Tibial nerve (tissue), 4 donors: ENCODE results near the gene NCK1. TPM values are rescaled to one million over a fixed set of nuclear protein-coding genes. Genes with fewer than 3 reads are reported as not detected.

Source experiments
- DNase-seq, 2 donors: peaks; one replicate each; pipeline ENCODE4 v3.0.0-alpha.2; 2019; ENCODE audit warnings: low spot score in 2 of 2
- H3K27ac ChIP-seq, 4 donors: fragments of 200-600 bp; sonication (generic) in 3 of 4; one replicate each; pipeline ENCODE4 v1.5.1; 2017 to 2019; ENCODE audit warnings: mild to moderate bottlenecking in 1 of 4
- H3K27me3 ChIP-seq, 2 donors: fragments of 200-600 bp; sonication (generic) in 1 of 2; one replicate each; pipeline versions ENCODE4 v1.5.1 to v1.6.0; 2017 to 2019
- H3K36me3 ChIP-seq, 3 donors: fragments of 200-600 bp; sonication (generic); one replicate each; pipeline ENCODE4 v1.5.1; 2018 to 2019
- H3K4me1 ChIP-seq, 4 donors: fragments of 200-600 bp; sonication (generic) in 3 of 4; one replicate each; pipeline ENCODE4 v1.5.1; 2017 to 2019
- H3K4me3 ChIP-seq, 4 donors: fragments of 200-600 bp; sonication (generic) in 3 of 4; one replicate each; pipeline ENCODE4 v1.5.1; 2017 to 2019; ENCODE audit warnings: mild to moderate bottlenecking in 1 of 4, moderate library complexity in 1 of 4
- H3K9me3 ChIP-seq, 4 donors: fragments of 200-600 bp; sonication (generic) in 3 of 4; one replicate each; pipeline ENCODE4 v1.5.1; 2017 to 2019
- CTCF ChIP-seq, 5 experiments: fragments of 200-600 bp in 3 of 5; fragments of 450-650 bp in 2 of 5; sonication (generic) in 3 of 5; IDR thresholded peaks; one replicate each; pipeline ENCODE4 v1.5.1; 2016 to 2019; ENCODE audit warnings: antibody characterized with exemption in 5 of 5, mild to moderate bottlenecking in 3 of 5, moderate library complexity in 2 of 5
- EP300 ChIP-seq, 2 donors: sonication (generic); formaldehyde crosslinking; IDR thresholded peaks; one replicate each; pipeline ENCODE4 v1.6.1; 2017; ENCODE audit warnings: antibody characterized with exemption in 2 of 2, mild to moderate bottlenecking in 1 of 2
- POLR2A ChIP-seq, 2 donors: fragments of 450-650 bp; IDR thresholded peaks; one replicate each; pipeline ENCODE4 v1.6.1; 2017; ENCODE audit warnings: antibody characterized with exemption in 2 of 2, mild to moderate bottlenecking in 2 of 2, moderate library complexity in 2 of 2
- WGBS, 2 donors: methylation state at CpG; one replicate each; pipeline ENCODE4 v1.1.5; 2018; 5-methylcytosine and 5-hydroxymethylcytosine counted together
- total RNA-seq, 4 donors: library from RNA; depleted of rRNA; stranded (reverse); fragments of >200 nt; gene quantifications; one replicate each; pipeline ENCODE4 v1.1.0, GENCODE V29; 2016

NCK1 gene
- total RNA-seq, 4 donors from 2014 or later, result 34.8 to 100 (median 42.2) TPM

GRCh38 chr3:136819731-136820679 is 42.0 kb upstream of the NCK1 start:
- WGBS, 2 donors, result 11% methylated on average over 29 to 37 of the region's 51 CpGs
- Histone ChIP-seq H3K9me3 (peaks cover 0 to 11% (median 3%) of the 10 kb centered on the region in 4 donors), H3K4me3 (peak overlapping the region; percentile 63 to 94 (median 77)), H3K36me3 (no peaks in the 10 kb centered on the region), H3K27me3 (peaks cover 0 to 6% of the 10 kb centered on the region in 2 donors), H3K4me1 (peaks cover 0 to 33% (median 14%) of the 10 kb centered on the region in 4 donors), H3K27ac (peak overlapping the region in 3 of 4 donors; percentile 9 to 90 (median 89))
- DNase-seq, result peak; percentile 18 to 23
- TF ChIP-seq CTCF (IDR thresholded peaks at IDR 0.05) (no peak), POLR2A (IDR thresholded peaks at IDR 0.05) (no peak), EP300 (IDR thresholded peaks at IDR 0.05) (peak in 1 of 2 donors; percentile 14)

GRCh38 chr3:136831461-136831860 is 30.5 kb upstream of the NCK1 start:
- no peak for DNase-seq
- WGBS, 2 donors, result 71 to 78% methylated on average over 1 of the region's 1 CpG
- H3K36me3 ChIP-seq, result no peaks in the 10 kb centered on the region
- no peak overlapping the region for H3K27ac ChIP-seq
- H3K4me3 ChIP-seq, result no peak overlapping the region
- H3K27me3 ChIP-seq, result no peaks in the 10 kb centered on the region
- TF ChIP-seq POLR2A (IDR thresholded peaks at IDR 0.05) (no peak), CTCF (IDR thresholded peaks at IDR 0.05) (no peak), EP300 (IDR thresholded peaks at IDR 0.05) (no peak)
- peaks cover 0 to 15% (median 0%) of the 10 kb centered on the region in 4 donors for H3K9me3 ChIP-seq
- peaks cover 0 to 10% (median 0%) of the 10 kb centered on the region in 4 donors for H3K4me1 ChIP-seq

- 87 to 92% methylated on average over 1 of the region's 1 CpG for WGBS, 2 donors
- H3K27ac ChIP-seq, result no peak overlapping the region
- H3K4me3 ChIP-seq, result no peak overlapping the region
- H3K4me1 ChIP-seq, result peaks cover 0 to 14% (median 0%) of the 10 kb centered on the region in 4 donors
- TF ChIP-seq CTCF (IDR thresholded peaks at IDR 0.05), result no peak
- no peak for TF ChIP-seq EP300 (IDR thresholded peaks at IDR 0.05)
- no peak for TF ChIP-seq POLR2A (IDR thresholded peaks at IDR 0.05)
- no peaks in the 10 kb centered on the region for H3K27me3 ChIP-seq
- H3K9me3 ChIP-seq, result no peaks in the 10 kb centered on the region
- DNase-seq, result no peak
- H3K36me3 ChIP-seq, result no peaks in the 10 kb centered on the region
Observed at GRCh38 chr3:136835089-136835812, 26.8 kb upstream of the NCK1 start.

GRCh38 chr3:136835813-136836510 is 26.0 kb upstream of the NCK1 start:
- TF ChIP-seq POLR2A (IDR thresholded peaks at IDR 0.05) (no peak), CTCF (IDR thresholded peaks at IDR 0.05) (no peak), EP300 (IDR thresholded peaks at IDR 0.05) (no peak)
- Histone ChIP-seq H3K36me3 (no peaks in the 10 kb centered on the region), H3K4me1 (peaks cover 0 to 14% (median 0%) of the 10 kb centered on the region in 4 donors), H3K4me3 (no peak overlapping the region), H3K9me3 (no peaks in the 10 kb centered on the region), H3K27me3 (no peaks in the 10 kb centered on the region), H3K27ac (no peak overlapping the region)
- no peak for DNase-seq
- 34 to 37% methylated on average over 2 of the region's 3 CpGs for WGBS, 2 donors
